ENCODE results near the gene FBXO44.

The FBXO44 gene

DNA sequence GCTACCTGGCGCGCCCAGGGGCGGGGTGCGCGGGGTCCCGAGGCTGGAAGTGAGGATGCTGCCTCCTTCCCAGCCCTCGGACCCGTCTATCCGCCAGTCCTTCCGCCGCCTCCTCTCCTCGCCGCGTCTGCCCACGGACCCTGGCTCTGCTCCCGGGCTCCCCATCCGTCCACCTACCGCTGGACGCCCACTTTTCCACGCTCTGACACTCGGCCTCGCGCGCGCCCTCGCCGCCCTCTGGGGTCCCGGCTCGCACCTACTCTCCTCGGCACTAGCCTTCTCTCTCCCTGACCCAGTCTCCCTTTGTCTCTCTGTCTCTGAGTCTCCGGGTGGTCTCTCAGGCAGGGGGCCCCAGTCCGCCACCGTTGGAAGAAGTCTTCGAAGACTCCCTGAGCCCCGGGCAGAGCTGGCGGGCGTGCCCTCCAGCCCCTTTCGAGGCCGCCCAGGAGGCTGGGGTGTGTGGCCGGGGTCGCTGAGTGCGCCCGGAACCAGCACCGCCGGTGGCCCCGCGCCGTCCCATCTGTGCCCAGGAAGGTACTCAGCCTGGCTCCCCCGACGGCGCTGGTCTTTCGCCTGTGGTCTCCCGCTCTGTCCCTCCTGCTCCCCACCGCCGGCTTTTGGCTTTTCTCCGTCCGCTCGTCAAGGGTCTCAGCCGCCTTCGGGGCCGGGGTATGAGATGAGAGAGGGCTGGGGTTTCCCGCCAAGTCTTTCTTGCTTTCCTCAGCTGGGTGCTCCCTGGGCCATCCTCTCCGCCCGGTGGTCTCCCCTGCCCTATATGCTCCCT, 37.4 kb downstream of the FBXO44 start:
- Histone ChIP-seq H3K4me3 (ENCODE audit: low read depth, low read length, poor library complexity, severe bottlenecking) (no peak overlapping the region), H3K9me3 (ENCODE audit: low read length) (no peaks in the 10 kb centered on the region), H3K36me3 (ENCODE audit: insufficient read depth, low read length) (no peaks in the 10 kb centered on the region), H3F3A (ENCODE audit: insufficient read depth, low read length) (no peaks in the 10 kb centered on the region), H4K20me1 (ENCODE audit: insufficient read depth, low read length) (no peaks in the 10 kb centered on the region), H3K27me3 (ENCODE audit: insufficient read depth, low read length) (peaks cover 3% of the 10 kb centered on the region; the same call in 1 of the 2 replicates), H3K79me2 (ENCODE audit: insufficient read depth, low read length) (no peaks in the 10 kb centered on the region), H3K4me2 (ENCODE audit: low read length) (no peak overlapping the region), H3K4me1 (ENCODE audit: insufficient read depth, low read length, severe bottlenecking) (no peaks in the 10 kb centered on the region), H2AFZ (ENCODE audit: low read length) (no peak overlapping the region), H3K9me2 (ENCODE audit: low read depth, low read length) (no peaks in the 10 kb centered on the region), H3K27ac (ENCODE audit: low read depth, low read length, poor library complexity, severe bottlenecking) (no peak overlapping the region), H3K9ac (ENCODE audit: low read length) (no peak overlapping the region)
- no peak for TF ChIP-seq EZH2 (IDR thresholded peaks at IDR 0.05; ENCODE audit: borderline replicate concordance, low read length)
- TF ChIP-seq, protein P1, sequence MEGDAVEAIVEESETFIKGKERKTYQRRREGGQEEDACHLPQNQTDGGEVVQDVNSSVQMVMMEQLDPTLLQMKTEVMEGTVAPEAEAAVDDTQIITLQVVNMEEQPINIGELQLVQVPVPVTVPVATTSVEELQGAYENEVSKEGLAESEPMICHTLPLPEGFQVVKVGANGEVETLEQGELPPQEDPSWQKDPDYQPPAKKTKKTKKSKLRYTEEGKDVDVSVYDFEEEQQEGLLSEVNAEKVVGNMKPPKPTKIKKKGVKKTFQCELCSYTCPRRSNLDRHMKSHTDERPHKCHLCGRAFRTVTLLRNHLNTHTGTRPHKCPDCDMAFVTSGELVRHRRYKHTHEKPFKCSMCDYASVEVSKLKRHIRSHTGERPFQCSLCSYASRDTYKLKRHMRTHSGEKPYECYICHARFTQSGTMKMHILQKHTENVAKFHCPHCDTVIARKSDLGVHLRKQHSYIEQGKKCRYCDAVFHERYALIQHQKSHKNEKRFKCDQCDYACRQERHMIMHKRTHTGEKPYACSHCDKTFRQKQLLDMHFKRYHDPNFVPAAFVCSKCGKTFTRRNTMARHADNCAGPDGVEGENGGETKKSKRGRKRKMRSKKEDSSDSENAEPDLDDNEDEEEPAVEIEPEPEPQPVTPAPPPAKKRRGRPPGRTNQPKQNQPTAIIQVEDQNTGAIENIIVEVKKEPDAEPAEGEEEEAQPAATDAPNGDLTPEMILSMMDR (IDR thresholded peaks at IDR 0.05; ENCODE audit: low read length), result no peak

DNA sequence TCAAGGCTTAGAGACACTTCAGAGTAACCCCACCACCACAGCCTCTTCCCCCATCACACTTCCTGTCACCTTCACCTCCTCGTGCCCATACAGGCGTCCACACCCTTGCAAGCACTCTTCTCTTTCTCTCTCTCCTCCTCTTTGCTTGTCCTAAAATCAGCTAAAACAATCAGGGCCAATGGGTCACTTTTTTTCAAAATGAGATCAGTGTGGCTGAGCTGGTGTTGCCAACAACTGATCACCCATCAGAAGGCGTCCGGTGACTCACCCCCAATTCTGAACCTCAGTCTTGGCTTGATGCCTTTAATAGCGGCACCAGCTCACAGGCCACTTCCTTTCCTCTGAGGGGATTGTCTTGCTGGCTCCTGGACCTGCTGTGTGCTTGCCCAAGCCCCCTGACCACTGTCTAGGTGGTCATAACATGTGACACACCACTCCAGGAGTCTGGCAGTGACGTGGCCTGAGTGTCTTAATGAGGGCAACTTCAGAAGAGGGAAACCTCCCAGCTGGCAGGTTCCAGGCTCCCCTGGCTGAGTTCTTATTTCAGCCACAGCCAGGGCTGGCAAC, 38.4 kb downstream of the FBXO44 start:
- no peak overlapping the region for H3K9ac ChIP-seq (ENCODE audit: low read length)
- no peak overlapping the region for H2AFZ ChIP-seq (ENCODE audit: low read length)
- H3K4me1 ChIP-seq (ENCODE audit: insufficient read depth, low read length, severe bottlenecking), result no peaks in the 10 kb centered on the region
- no peak for TF ChIP-seq EZH2 (IDR thresholded peaks at IDR 0.05; ENCODE audit: borderline replicate concordance, low read length)
- TF ChIP-seq, protein P1 (IDR thresholded peaks at IDR 0.05; ENCODE audit: low read length), result no peak
- H3K79me2 ChIP-seq (ENCODE audit: insufficient read depth, low read length), result no peaks in the 10 kb centered on the region
- peaks cover 3% of the 10 kb centered on the region; the same call in 1 of the 2 replicates for H3K27me3 ChIP-seq (ENCODE audit: insufficient read depth, low read length)
- no peaks in the 10 kb centered on the region for H3F3A ChIP-seq (ENCODE audit: insufficient read depth, low read length)
- no peak overlapping the region for H3K4me2 ChIP-seq (ENCODE audit: low read length)
- no peaks in the 10 kb centered on the region for H4K20me1 ChIP-seq (ENCODE audit: insufficient read depth, low read length)
- no peaks in the 10 kb centered on the region for H3K9me2 ChIP-seq (ENCODE audit: low read depth, low read length)
- H3K4me3 ChIP-seq (ENCODE audit: low read depth, low read length, poor library complexity, severe bottlenecking), result no peak overlapping the region
- no peak overlapping the region for H3K27ac ChIP-seq (ENCODE audit: low read depth, low read length, poor library complexity, severe bottlenecking)
- H3K36me3 ChIP-seq (ENCODE audit: insufficient read depth, low read length), result no peaks in the 10 kb centered on the region
- H3K9me3 ChIP-seq (ENCODE audit: low read length), result no peaks in the 10 kb centered on the region

DNA sequence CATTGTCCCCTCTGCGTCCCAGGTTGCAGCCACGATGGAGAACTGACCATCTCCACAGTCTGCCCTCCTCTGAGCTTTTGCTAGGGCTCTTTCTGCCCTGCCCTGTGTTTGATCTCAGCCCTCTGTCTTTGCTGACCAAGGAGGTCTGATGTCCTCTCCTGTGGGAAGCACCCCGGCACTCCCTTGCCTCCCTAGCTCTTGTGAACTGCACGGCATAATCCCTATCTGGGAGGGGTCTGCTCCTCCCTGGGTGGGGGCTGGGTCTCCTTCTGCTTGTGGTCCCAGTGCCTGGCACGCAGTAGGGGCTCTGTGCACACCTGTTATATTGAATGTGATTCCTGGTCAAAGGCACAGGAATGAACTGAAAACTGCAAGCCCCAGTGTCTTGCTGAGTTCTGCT, 39.2 kb downstream of the FBXO44 start:
- no peak overlapping the region for H2AFZ ChIP-seq (ENCODE audit: low read length)
- TF ChIP-seq, protein P1 (IDR thresholded peaks at IDR 0.05; ENCODE audit: low read length), result no peak
- TF ChIP-seq EZH2 (IDR thresholded peaks at IDR 0.05; ENCODE audit: borderline replicate concordance, low read length), result no peak
- no peaks in the 10 kb centered on the region for H4K20me1 ChIP-seq (ENCODE audit: insufficient read depth, low read length)
- H3K4me2 ChIP-seq (ENCODE audit: low read length), result no peak overlapping the region
- H3K27ac ChIP-seq (ENCODE audit: low read depth, low read length, poor library complexity, severe bottlenecking), result no peak overlapping the region
- no peaks in the 10 kb centered on the region for H3K9me2 ChIP-seq (ENCODE audit: low read depth, low read length)
- H3K9ac ChIP-seq (ENCODE audit: low read length), result no peak overlapping the region
- no peaks in the 10 kb centered on the region for H3K9me3 ChIP-seq (ENCODE audit: low read length)
- H3F3A ChIP-seq (ENCODE audit: insufficient read depth, low read length), result no peaks in the 10 kb centered on the region
- H3K4me1 ChIP-seq (ENCODE audit: insufficient read depth, low read length, severe bottlenecking), result no peaks in the 10 kb centered on the region
- H3K4me3 ChIP-seq (ENCODE audit: low read depth, low read length, poor library complexity, severe bottlenecking), result no peak overlapping the region
- no peaks in the 10 kb centered on the region for H3K79me2 ChIP-seq (ENCODE audit: insufficient read depth, low read length)
- no peaks in the 10 kb centered on the region for H3K36me3 ChIP-seq (ENCODE audit: insufficient read depth, low read length)
- H3K27me3 ChIP-seq (ENCODE audit: insufficient read depth, low read length), result peaks cover 3% of the 10 kb centered on the region; the same call in 1 of the 2 replicates
